ENCODE results near the gene RPS3. TPM values are rescaled to one million over a fixed set of nuclear protein-coding genes. Genes with fewer than 3 reads are reported as not detected.

The RPS3 gene
- total and polyA plus RNA-seq, 2 experiments from 2014 or later = 1,745 to 2,793 TPM

GRCh38 chr11:75403983-75404658 lies 4.8 kb downstream of the RPS3 start:
- peaks cover 17% of the 10 kb centered on the region for H3K27me3 Mint-ChIP-seq (ENCODE audit: insufficient read depth, low read depth, poor library complexity)
- peaks cover 29% of the 10 kb centered on the region for H3K4me1 ChIP-seq (ENCODE audit: insufficient read depth)
- peak overlapping the region; percentile 75; the same call in 1 of the 2 replicates for H3K27ac ChIP-seq (ENCODE audit: low read depth)
- peaks cover 43% of the 10 kb centered on the region for H3K4me1 Mint-ChIP-seq
- H3K9me3 Mint-ChIP-seq = peaks cover 5% of the 10 kb centered on the region; the same call in 2 of the 3 replicates
- no peak for DNase-seq (ENCODE audit: low spot score)
- H3K36me3 Mint-ChIP-seq (ENCODE audit: low read depth) = peaks cover 98% of the 10 kb centered on the region
- no peak overlapping the region for H3K4me3 ChIP-seq
- H3K36me3 ChIP-seq (ENCODE audit: insufficient read depth) = peaks cover 75% of the 10 kb centered on the region
- H3K4me3 Mint-ChIP-seq = peak overlapping the region; percentile 39; the same call in 1 of the 3 replicates
- H3K9me2 ChIP-seq (ENCODE audit: insufficient read depth) = no peaks in the 10 kb centered on the region
- H3K4me2 ChIP-seq = no peak overlapping the region
- H4K20me1 ChIP-seq (replicated peaks; ENCODE audit: insufficient read depth) = peaks cover 68% of the 10 kb centered on the region
- H2AFZ ChIP-seq = no peak overlapping the region
- H3K27ac Mint-ChIP-seq = peak overlapping the region; percentile 99
- TF ChIP-seq ZNF462 (CRISPR knock-in tag; IDR thresholded peaks at IDR 0.05) = no peak
- TF ChIP-seq, protein P1, sequence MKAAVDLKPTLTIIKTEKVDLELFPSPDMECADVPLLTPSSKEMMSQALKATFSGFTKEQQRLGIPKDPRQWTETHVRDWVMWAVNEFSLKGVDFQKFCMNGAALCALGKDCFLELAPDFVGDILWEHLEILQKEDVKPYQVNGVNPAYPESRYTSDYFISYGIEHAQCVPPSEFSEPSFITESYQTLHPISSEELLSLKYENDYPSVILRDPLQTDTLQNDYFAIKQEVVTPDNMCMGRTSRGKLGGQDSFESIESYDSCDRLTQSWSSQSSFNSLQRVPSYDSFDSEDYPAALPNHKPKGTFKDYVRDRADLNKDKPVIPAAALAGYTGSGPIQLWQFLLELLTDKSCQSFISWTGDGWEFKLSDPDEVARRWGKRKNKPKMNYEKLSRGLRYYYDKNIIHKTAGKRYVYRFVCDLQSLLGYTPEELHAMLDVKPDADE (IDR thresholded peaks at IDR 0.05) = no peak
- TF ChIP-seq JUNB (IDR thresholded peaks at IDR 0.05; ENCODE audit: unreplicated experiment) = no peak
- TF ChIP-seq ZNF331 (CRISPR knock-in tag; IDR thresholded peaks at IDR 0.05; ENCODE audit: low read depth) = no peak
- TF ChIP-seq CREB1 (CRISPR knock-in tag; IDR thresholded peaks at IDR 0.05; ENCODE audit: low read depth) = no peak
- no peak for TF ChIP-seq POLR2AphosphoS5 (IDR thresholded peaks at IDR 0.05; ENCODE audit: low read depth)
- TF ChIP-seq, protein P2, sequence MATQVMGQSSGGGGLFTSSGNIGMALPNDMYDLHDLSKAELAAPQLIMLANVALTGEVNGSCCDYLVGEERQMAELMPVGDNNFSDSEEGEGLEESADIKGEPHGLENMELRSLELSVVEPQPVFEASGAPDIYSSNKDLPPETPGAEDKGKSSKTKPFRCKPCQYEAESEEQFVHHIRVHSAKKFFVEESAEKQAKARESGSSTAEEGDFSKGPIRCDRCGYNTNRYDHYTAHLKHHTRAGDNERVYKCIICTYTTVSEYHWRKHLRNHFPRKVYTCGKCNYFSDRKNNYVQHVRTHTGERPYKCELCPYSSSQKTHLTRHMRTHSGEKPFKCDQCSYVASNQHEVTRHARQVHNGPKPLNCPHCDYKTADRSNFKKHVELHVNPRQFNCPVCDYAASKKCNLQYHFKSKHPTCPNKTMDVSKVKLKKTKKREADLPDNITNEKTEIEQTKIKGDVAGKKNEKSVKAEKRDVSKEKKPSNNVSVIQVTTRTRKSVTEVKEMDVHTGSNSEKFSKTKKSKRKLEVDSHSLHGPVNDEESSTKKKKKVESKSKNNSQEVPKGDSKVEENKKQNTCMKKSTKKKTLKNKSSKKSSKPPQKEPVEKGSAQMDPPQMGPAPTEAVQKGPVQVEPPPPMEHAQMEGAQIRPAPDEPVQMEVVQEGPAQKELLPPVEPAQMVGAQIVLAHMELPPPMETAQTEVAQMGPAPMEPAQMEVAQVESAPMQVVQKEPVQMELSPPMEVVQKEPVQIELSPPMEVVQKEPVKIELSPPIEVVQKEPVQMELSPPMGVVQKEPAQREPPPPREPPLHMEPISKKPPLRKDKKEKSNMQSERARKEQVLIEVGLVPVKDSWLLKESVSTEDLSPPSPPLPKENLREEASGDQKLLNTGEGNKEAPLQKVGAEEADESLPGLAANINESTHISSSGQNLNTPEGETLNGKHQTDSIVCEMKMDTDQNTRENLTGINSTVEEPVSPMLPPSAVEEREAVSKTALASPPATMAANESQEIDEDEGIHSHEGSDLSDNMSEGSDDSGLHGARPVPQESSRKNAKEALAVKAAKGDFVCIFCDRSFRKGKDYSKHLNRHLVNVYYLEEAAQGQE (IDR thresholded peaks at IDR 0.05; ENCODE audit: unreplicated experiment) = no peak
- no peak for TF ChIP-seq EZH2 (IDR thresholded peaks at IDR 0.05; ENCODE audit: low read depth, unreplicated experiment)
- TF ChIP-seq, protein P3, sequence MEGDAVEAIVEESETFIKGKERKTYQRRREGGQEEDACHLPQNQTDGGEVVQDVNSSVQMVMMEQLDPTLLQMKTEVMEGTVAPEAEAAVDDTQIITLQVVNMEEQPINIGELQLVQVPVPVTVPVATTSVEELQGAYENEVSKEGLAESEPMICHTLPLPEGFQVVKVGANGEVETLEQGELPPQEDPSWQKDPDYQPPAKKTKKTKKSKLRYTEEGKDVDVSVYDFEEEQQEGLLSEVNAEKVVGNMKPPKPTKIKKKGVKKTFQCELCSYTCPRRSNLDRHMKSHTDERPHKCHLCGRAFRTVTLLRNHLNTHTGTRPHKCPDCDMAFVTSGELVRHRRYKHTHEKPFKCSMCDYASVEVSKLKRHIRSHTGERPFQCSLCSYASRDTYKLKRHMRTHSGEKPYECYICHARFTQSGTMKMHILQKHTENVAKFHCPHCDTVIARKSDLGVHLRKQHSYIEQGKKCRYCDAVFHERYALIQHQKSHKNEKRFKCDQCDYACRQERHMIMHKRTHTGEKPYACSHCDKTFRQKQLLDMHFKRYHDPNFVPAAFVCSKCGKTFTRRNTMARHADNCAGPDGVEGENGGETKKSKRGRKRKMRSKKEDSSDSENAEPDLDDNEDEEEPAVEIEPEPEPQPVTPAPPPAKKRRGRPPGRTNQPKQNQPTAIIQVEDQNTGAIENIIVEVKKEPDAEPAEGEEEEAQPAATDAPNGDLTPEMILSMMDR (conservative IDR thresholded peaks at IDR 0.05; ENCODE audit: low read depth in 2 of 2) = no peak
- TF ChIP-seq ZNF114 (CRISPR knock-in tag; IDR thresholded peaks at IDR 0.05) = no peak
- no peak for TF ChIP-seq NANOG (IDR thresholded peaks at IDR 0.05; ENCODE audit: borderline replicate concordance)
- ATAC-seq = no peak
- no peaks in the 10 kb centered on the region for H3K27me3 ChIP-seq (ENCODE audit: insufficient read depth)
- H3K79me2 ChIP-seq (replicated peaks; ENCODE audit: insufficient read depth) = peaks cover 75% of the 10 kb centered on the region
- H3F3A ChIP-seq (replicated peaks; ENCODE audit: low read depth) = peaks cover 62% of the 10 kb centered on the region
